Measurements from ENCODE around the gene DNAJB13. TPM values are rescaled to one million over a fixed set of nuclear protein-coding genes. Genes with fewer than 3 reads are reported as not detected.

DNAJB13 gene
- polyA plus RNA-seq, 2 donors: not detected

DNA sequence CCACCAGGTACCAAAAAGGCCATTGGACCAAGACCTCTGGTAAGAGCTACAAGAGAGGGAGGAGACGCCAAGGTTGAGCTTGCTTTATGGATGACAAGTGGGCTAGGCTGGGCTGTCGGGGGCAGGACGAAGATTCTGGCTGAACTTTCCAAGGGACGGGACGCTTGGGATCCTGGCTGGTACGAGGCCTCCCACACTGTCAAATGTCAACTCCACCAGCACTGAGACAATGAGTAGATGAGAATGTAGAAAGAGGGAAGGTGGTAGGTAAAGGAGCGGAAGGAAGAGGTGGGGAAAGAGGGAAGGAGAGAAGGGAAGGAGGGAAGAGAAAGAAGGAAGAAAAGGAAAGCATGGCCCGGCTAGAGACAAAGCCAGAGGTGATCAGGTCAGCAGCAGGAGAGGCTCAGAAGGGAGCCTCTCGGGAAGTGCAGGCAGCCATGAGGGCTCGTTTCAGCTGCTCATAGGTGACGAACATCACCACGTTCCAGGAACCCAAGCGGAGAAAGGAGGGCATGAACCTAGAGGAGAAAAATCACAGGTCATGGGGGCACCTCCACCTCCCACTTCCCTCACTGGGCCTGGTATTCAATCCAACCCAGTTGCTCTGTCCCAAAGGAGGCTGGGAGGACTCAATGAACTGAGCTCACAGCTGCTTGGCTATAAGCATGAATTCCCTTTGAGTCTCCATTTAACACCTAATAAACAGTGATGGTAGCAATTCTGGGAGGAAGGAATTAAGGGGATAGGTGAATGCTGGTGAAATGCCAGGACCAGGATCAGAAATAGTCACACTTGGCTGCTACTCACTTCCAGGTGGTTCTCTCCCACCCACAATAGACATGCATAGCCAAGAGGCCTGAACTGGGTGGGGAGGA, 24.0 kb downstream of the DNAJB13 start:
- no peaks in the 10 kb centered on the region for H3K9me3 ChIP-seq (ENCODE audit: control insufficient read depth in 2 of 2, insufficient read depth in 1 of 2, low read depth in 1 of 2, low read length in 1 of 2)
- no peak overlapping the region for H3K4me3 ChIP-seq (ENCODE audit: low read depth in 1 of 2, low read length in 2 of 2)
- 89 to 90% methylated on average over 13 of the region's 13 CpGs for WGBS, 2 donors
- no peaks in the 10 kb centered on the region for H3K27me3 ChIP-seq (ENCODE audit: control insufficient read depth in 1 of 2, insufficient read depth in 2 of 2, low read length in 2 of 2)
- peak overlapping the region in 1 of 2 donors; percentile 14 for H3K27ac ChIP-seq (ENCODE audit: low read depth in 2 of 2, low read length in 1 of 2)
- peaks cover 0 to 4% of the 10 kb centered on the region in 2 donors for H3K36me3 ChIP-seq (ENCODE audit: control insufficient read depth in 2 of 2, insufficient read depth in 2 of 2, low read length in 1 of 2)
- H3K4me1 ChIP-seq (ENCODE audit: control insufficient read depth in 2 of 2, insufficient read depth in 2 of 2, low read length in 1 of 2): peaks cover 6 to 12% of the 10 kb centered on the region in 2 donors

DNA sequence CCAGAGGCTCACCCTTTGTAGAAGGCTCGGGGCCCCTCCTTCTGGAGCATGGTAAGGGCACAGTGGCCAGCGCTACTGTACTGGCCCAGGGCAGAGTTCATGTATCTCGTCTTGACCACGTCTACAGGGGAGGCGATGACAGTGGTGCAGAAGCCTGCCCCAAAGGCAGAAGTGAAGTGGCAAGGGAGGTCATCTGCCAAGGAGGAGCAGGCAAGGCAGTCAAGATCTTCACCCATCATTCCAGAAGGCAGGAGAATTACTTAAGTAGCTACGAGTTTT, 24.6 kb downstream of the DNAJB13 start:
- no peaks in the 10 kb centered on the region for H3K27me3 ChIP-seq (ENCODE audit: control insufficient read depth in 1 of 2, insufficient read depth in 2 of 2, low read length in 2 of 2)
- H3K4me1 ChIP-seq (ENCODE audit: control insufficient read depth in 2 of 2, insufficient read depth in 2 of 2, low read length in 1 of 2): peaks cover 6 to 12% of the 10 kb centered on the region in 2 donors
- no peak overlapping the region for H3K27ac ChIP-seq (ENCODE audit: low read depth in 2 of 2, low read length in 1 of 2)
- H3K9me3 ChIP-seq (ENCODE audit: control insufficient read depth in 2 of 2, insufficient read depth in 1 of 2, low read depth in 1 of 2, low read length in 1 of 2): no peaks in the 10 kb centered on the region
- H3K4me3 ChIP-seq (ENCODE audit: low read depth in 1 of 2, low read length in 2 of 2): no peak overlapping the region
- H3K36me3 ChIP-seq (ENCODE audit: control insufficient read depth in 2 of 2, insufficient read depth in 2 of 2, low read length in 1 of 2): peaks cover 0 to 4% of the 10 kb centered on the region in 2 donors
- 71 to 87% methylated on average over 6 of the region's 6 CpGs for WGBS, 2 donors

DNA sequence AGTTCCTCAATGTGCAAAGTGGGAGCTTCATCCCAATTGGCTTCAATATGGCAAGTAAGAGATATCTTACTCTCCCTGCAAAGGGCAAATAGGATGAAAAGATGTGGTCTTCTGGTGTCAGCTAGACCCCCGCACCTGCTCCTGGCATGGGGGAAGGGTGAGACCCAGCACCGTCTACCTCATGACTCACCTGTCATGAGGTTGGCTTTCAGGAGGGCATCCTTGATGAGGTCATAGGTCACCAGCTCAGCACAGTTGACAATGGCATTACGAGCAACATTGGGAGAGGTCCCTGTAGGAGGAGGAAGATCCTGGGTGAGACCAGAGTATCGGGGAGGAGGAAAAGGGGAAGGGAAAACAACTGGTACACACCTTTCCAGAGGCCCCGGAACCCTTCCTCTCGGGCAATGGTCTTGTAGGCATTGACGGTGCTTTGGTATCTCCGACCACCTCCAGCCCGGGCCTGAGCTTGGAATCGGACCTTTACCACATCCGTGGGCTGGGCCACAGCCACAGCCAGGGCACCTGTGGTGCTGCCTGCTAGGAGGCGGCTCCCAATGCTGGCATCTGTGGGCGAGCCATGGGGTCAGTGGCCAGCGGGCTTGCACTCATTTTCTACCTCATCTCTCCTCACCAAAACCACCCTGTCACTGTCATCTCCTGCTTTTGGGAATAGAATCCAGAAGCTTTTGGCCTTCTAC, 25.8 kb downstream of the DNAJB13 start:
- 89% methylated on average over 14 of the region's 14 CpGs for WGBS, 2 donors
- Histone ChIP-seq H3K27ac (ENCODE audit: low read depth in 2 of 2, low read length in 1 of 2) (no peak overlapping the region), H3K27me3 (ENCODE audit: control insufficient read depth in 1 of 2, insufficient read depth in 2 of 2, low read length in 2 of 2) (no peaks in the 10 kb centered on the region), H3K36me3 (ENCODE audit: control insufficient read depth in 2 of 2, insufficient read depth in 2 of 2, low read length in 1 of 2) (peaks cover 0 to 4% of the 10 kb centered on the region in 2 donors), H3K4me3 (ENCODE audit: low read depth in 1 of 2, low read length in 2 of 2) (no peak overlapping the region), H3K9me3 (ENCODE audit: control insufficient read depth in 2 of 2, insufficient read depth in 1 of 2, low read depth in 1 of 2, low read length in 1 of 2) (no peaks in the 10 kb centered on the region), H3K4me1 (ENCODE audit: control insufficient read depth in 2 of 2, insufficient read depth in 2 of 2, low read length in 1 of 2) (peaks cover 6 to 12% of the 10 kb centered on the region in 2 donors)

DNA sequence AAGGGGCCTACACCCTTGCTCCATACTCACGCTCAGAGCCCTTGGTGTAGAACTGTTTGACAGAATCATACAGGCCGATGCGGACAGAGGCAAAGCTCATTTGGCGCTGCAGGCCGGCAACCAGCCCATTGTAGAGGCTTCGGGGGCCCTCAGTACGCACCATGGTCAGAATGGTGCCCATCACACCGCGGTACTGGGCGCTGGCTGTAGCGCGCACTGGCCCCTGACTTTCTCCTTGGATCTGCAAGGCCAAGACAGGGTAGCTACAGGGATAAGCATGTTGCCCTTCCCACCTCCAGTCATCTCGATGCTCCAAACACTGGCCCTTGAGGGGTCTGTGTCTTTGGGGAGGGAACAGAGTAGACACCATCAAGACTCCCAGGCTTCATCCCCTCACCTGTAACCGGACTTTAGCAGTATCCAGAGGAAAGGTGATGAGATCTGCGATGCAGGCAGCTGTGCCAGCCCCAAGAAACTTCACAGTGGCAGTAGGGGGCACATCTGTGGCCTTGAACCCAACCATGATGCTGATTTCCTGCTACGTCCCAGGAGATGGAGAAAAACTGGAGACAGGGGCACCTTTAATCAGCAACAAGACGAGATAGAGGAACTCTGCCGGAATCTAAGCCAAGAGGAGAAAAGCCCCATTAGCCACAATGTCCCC, 27.2 kb downstream of the DNAJB13 start:
- no peaks in the 10 kb centered on the region for H3K27me3 ChIP-seq (ENCODE audit: control insufficient read depth in 1 of 2, insufficient read depth in 2 of 2, low read length in 2 of 2)
- no peak overlapping the region for H3K4me3 ChIP-seq (ENCODE audit: low read depth in 1 of 2, low read length in 2 of 2)
- WGBS, 2 donors: 96 to 98% methylated on average over 18 of the region's 18 CpGs
- peaks cover 0 to 4% of the 10 kb centered on the region in 2 donors for H3K36me3 ChIP-seq (ENCODE audit: control insufficient read depth in 2 of 2, insufficient read depth in 2 of 2, low read length in 1 of 2)
- H3K4me1 ChIP-seq (ENCODE audit: control insufficient read depth in 2 of 2, insufficient read depth in 2 of 2, low read length in 1 of 2): peaks cover 5 to 12% of the 10 kb centered on the region in 2 donors
- no peaks in the 10 kb centered on the region for H3K9me3 ChIP-seq (ENCODE audit: control insufficient read depth in 2 of 2, insufficient read depth in 1 of 2, low read depth in 1 of 2, low read length in 1 of 2)
- no peak overlapping the region for H3K27ac ChIP-seq (ENCODE audit: low read depth in 2 of 2, low read length in 1 of 2)

DNA sequence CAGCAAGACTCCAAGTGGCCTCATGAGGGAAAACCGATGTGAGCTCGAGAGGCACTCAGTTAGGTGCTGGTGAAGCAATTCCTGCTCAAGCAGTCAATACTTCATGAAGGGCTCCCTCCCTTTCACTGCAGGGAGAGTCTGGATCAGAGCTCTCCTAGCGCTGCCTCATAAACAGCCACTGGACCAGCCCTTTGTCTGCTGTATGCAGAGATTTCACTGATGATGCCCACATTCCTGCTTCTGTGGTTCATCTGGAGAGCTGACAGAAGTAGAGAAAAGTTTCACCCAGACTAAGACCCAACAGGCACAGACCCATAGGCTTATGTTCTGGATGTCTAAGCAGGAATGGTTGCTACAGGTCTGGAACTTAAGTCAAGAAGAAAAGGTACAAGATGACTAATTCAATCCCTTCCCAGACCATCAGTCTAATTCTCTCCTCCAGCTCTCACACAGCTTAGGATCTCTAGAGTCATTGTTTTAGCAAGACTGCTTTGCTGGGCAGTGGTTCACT, 27.8 kb downstream of the DNAJB13 start:
- H3K36me3 ChIP-seq (ENCODE audit: control insufficient read depth in 2 of 2, insufficient read depth in 2 of 2, low read length in 1 of 2): peaks cover 0 to 4% of the 10 kb centered on the region in 2 donors
- no peaks in the 10 kb centered on the region for H3K27me3 ChIP-seq (ENCODE audit: control insufficient read depth in 1 of 2, insufficient read depth in 2 of 2, low read length in 2 of 2)
- H3K27ac ChIP-seq (ENCODE audit: low read depth in 2 of 2, low read length in 1 of 2): no peak overlapping the region
- no peak overlapping the region for H3K4me3 ChIP-seq (ENCODE audit: low read depth in 1 of 2, low read length in 2 of 2)
- WGBS, 2 donors: 91 to 95% methylated on average over 3 of the region's 3 CpGs
- H3K9me3 ChIP-seq (ENCODE audit: control insufficient read depth in 2 of 2, insufficient read depth in 1 of 2, low read depth in 1 of 2, low read length in 1 of 2): no peaks in the 10 kb centered on the region
- peaks cover 3 to 12% of the 10 kb centered on the region in 2 donors for H3K4me1 ChIP-seq (ENCODE audit: control insufficient read depth in 2 of 2, insufficient read depth in 2 of 2, low read length in 1 of 2)

DNA sequence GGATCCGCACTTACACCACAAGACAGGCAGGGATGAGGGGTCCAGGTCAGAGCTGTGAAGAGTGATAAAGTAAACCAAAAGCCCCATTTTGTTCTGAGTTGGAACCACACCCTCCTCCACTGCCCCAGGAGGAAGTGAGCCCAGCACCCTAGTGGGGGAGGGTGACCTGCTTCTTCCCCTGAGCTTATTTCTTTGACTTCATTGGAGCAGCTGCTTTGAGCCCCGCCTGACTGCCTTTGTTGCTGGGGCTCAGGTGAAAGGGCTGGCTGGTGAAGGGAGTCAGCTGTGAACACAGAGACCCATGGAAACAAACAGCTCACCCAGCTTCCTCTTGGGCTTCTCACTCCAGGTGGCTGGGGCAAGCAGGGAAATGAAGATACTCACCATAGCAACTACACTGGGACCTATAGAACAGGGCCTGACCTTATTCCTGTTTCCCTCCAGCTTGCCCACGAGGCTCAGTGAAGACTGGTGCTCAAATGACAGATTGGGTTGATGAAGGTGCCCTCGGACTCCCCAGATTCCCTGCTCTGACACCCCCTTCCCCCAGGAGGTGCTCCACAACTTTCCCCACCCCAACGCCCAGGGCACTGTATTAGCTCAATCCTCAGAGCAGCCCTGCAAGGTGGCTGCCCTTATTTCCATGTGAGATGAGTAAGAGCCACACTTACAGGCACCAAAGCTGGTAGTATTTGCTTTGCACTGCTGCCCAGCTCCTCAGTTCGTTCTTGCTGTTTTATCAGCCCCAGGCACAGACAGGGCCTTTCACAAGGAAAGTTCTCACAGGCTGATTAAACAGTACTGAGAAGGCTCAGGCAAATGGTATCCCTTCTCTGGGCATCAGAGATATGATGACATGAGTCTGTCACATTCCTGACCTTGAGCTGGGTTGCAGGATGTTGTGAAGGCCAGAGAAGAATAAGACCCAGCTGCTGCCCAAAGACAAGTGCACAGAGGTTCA, 29.5 kb downstream of the DNAJB13 start:
- no peaks in the 10 kb centered on the region for H3K4me1 ChIP-seq (ENCODE audit: control insufficient read depth in 2 of 2, insufficient read depth in 2 of 2, low read length in 1 of 2)
- no peaks in the 10 kb centered on the region for H3K36me3 ChIP-seq (ENCODE audit: control insufficient read depth in 2 of 2, insufficient read depth in 2 of 2, low read length in 1 of 2)
- no peak overlapping the region for H3K4me3 ChIP-seq (ENCODE audit: low read depth in 1 of 2, low read length in 2 of 2)
- H3K27ac ChIP-seq (ENCODE audit: low read depth in 2 of 2, low read length in 1 of 2): peak overlapping the region; percentile 34 to 36
- no peaks in the 10 kb centered on the region for H3K27me3 ChIP-seq (ENCODE audit: control insufficient read depth in 1 of 2, insufficient read depth in 2 of 2, low read length in 2 of 2)
- 48 to 52% methylated on average over 6 of the region's 6 CpGs for WGBS, 2 donors
- H3K9me3 ChIP-seq (ENCODE audit: control insufficient read depth in 2 of 2, insufficient read depth in 1 of 2, low read depth in 1 of 2, low read length in 1 of 2): no peaks in the 10 kb centered on the region

DNA sequence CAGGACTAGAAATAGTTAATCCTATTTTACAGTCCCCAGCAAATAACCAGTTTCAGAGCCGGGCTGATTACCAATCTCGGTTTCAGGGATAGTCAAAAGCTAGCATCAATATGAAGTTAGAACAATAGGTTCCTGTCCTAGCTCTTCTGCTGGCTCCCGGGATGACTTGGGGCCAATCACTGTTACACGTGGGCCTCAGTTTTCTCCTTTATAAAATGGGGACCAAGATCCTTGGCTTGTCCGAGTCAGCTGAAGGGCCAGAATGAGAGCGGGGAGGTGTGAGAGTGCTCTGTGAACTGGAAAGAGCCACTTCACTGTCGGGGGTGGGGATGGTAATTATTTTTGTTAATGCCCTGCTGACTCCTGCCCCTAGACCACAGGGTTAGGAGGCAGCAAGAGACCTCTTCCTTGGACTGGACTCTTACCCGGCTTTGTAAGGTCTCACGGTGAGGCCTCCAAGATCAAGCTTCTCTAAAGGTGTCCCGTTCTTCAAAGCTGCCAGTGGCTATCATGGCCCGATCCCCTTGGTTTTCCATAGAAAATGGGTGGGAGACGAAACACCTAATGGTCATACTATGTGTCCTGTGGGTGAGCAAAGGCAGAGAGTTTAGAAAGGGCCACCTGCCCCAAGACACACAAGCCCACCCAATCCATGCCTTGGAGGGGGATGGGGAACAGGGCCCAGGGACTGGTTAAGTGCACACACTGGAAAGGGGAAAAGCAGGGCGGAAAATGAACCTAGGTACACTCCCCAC, 30.4 kb downstream of the DNAJB13 start:
- no peaks in the 10 kb centered on the region for H3K9me3 ChIP-seq (ENCODE audit: control insufficient read depth in 2 of 2, insufficient read depth in 1 of 2, low read depth in 1 of 2, low read length in 1 of 2)
- H3K4me1 ChIP-seq (ENCODE audit: control insufficient read depth in 2 of 2, insufficient read depth in 2 of 2, low read length in 1 of 2): no peaks in the 10 kb centered on the region
- WGBS, 2 donors: 65 to 78% methylated on average over 12 to 13 of the region's 13 CpGs
- no peak overlapping the region for H3K27ac ChIP-seq (ENCODE audit: low read depth in 2 of 2, low read length in 1 of 2)
- peak overlapping the region; percentile 49 to 53 for H3K4me3 ChIP-seq (ENCODE audit: low read depth in 1 of 2, low read length in 2 of 2)
- H3K36me3 ChIP-seq (ENCODE audit: control insufficient read depth in 2 of 2, insufficient read depth in 2 of 2, low read length in 1 of 2): no peaks in the 10 kb centered on the region
- H3K27me3 ChIP-seq (ENCODE audit: control insufficient read depth in 1 of 2, insufficient read depth in 2 of 2, low read length in 2 of 2): no peaks in the 10 kb centered on the region

DNA sequence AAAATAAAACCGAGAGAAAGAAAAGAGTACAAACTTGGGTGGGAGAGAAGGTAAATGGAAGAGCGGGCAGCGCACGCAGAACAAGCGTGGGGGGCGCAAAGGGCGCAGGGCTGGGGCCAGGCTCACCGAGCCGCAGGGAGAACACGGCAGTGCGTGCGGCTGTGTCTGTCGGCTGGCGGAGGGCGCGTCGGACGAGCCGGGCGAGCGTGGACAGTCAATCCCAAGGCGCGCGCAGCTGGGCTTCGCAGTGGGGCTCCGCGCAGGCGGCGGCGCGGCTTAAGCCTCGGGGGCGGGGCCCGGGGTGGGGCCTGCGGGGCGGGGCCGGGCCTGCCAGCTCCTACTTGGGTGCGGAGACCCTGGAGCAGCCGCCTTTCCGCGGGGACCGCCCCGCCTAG, 31.8 kb downstream of the DNAJB13 start, which contains the start of gene UCP2:
UCP2 (minus strand) TSS at position 249 of the 395 bp plus-strand sequence. CDS start 4,465 bp downstream, outside the sequence.
- H3K4me3 ChIP-seq (ENCODE audit: low read depth in 1 of 2, low read length in 2 of 2): peak within 1 kb of the TSS; percentile 49 to 53
- no peaks in the 10 kb centered on the region for H3K27me3 ChIP-seq (ENCODE audit: control insufficient read depth in 1 of 2, insufficient read depth in 2 of 2, low read length in 2 of 2)
- peak within 1 kb of the TSS; percentile 90 to 93 for H3K27ac ChIP-seq (ENCODE audit: low read depth in 2 of 2, low read length in 1 of 2)
- WGBS, 2 donors: 2 to 3% methylated on average over 28 to 43 of the region's 43 CpGs
- no peaks in the 10 kb centered on the region for H3K36me3 ChIP-seq (ENCODE audit: control insufficient read depth in 2 of 2, insufficient read depth in 2 of 2, low read length in 1 of 2)
- H3K4me1 ChIP-seq (ENCODE audit: control insufficient read depth in 2 of 2, insufficient read depth in 2 of 2, low read length in 1 of 2): no peaks in the 10 kb centered on the region
- no peaks in the 10 kb centered on the region for H3K9me3 ChIP-seq (ENCODE audit: control insufficient read depth in 2 of 2, insufficient read depth in 1 of 2, low read depth in 1 of 2, low read length in 1 of 2)

All from esophagus (tissue), 2 donors.